Measurements from ENCODE around the gene ARPC4. TPM values are rescaled to one million over a fixed set of nuclear protein-coding genes. Genes with fewer than 3 reads are reported as not detected.

The ARPC4 gene
- total and polyA plus RNA-seq, 4 donors = 98.4 to 165 (median 145) TPM

DNA sequence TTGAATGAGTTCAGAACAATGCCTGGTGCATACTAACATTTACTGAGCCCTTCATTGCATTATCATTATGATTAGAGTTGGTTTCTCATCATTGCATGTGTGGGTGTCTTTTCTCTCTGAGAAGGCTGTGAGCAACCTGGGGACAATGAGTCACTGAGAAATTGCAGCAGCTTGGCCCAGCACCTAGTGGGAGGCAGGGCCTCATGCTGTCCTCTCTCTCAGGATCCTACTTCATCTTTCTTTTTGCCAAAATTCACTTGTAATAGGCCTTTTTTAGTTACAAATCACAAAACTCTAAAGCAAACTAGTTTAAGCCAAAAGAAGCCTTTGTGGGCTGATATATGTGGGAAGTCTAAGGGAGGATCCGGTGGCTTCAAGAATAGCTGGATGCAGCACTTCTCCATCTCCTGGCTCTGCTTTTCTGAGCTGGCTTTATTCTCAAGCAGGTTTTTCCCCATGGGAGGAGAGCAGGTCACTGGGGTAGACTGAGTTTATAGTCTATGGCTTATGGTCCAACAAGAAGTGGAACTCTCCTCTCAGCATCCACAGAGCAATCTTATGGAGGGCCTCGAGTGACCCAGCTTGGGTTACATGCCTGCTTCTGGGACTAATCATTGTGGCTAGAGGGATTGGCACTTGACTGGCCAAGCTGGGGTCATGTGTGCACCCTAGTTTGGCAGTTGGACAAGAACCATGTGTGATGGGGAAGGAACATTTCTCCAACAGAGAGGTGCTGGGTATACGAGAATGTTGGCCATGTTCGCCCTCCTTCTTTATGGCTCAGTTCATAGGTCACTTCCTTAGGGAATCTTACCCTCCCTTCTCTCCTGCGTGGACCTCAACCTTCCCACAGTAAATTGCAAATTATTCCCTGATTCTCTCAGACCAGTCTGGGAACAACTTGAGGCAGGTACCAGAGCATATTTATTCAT is 14.5 kb upstream of the ARPC4 start:
- H3K4me3 ChIP-seq (ENCODE audit: low read length in 2 of 2) = no peak overlapping the region
- no peak overlapping the region for H3K27ac ChIP-seq (ENCODE audit: low read depth in 1 of 2, low read length in 2 of 2)
- H3K36me3 ChIP-seq (ENCODE audit: control insufficient read depth in 1 of 2, insufficient read depth in 2 of 2, low read length in 1 of 2) = peaks cover 0 to 3% of the 10 kb centered on the region in 2 donors
- no peak for ATAC-seq (ENCODE audit: low FRiP score)
- 66 to 70% methylated on average over 5 of the region's 5 CpGs for WGBS, 2 donors
- no peaks in the 10 kb centered on the region for H3K4me1 ChIP-seq (ENCODE audit: control insufficient read depth in 1 of 2, insufficient read depth in 2 of 2, low read length in 2 of 2)
- no peaks in the 10 kb centered on the region for H3K9me3 ChIP-seq (ENCODE audit: control insufficient read depth, low read length)
- peak in 1 of 2 donors; percentile 75 for DNase-seq
- intact Hi-C loops (cut with DNase I) = no loop called here
- H3K27me3 ChIP-seq (ENCODE audit: control insufficient read depth in 1 of 2, insufficient read depth in 2 of 2, low read length in 1 of 2) = no peaks in the 10 kb centered on the region

- intact Hi-C loops (cut with DNase I) = no loop called here
- no peak overlapping the region for H3K27ac ChIP-seq (ENCODE audit: low read depth in 1 of 2, low read length in 2 of 2)
Measured at GRCh38 chr3:9779075-9779593, 13.7 kb upstream of the ARPC4 start.

GRCh38 chr3:9779721-9780457 is 13.0 kb upstream of the ARPC4 start:
- Histone ChIP-seq H3K9me3 (ENCODE audit: control insufficient read depth, low read length) (no peaks in the 10 kb centered on the region), H3K4me1 (ENCODE audit: control insufficient read depth in 1 of 2, insufficient read depth in 2 of 2, low read length in 2 of 2) (no peaks in the 10 kb centered on the region), H3K27ac (ENCODE audit: low read depth in 1 of 2, low read length in 2 of 2) (no peak overlapping the region), H3K36me3 (ENCODE audit: control insufficient read depth in 1 of 2, insufficient read depth in 2 of 2, low read length in 1 of 2) (peaks cover 0 to 3% of the 10 kb centered on the region in 2 donors), H3K4me3 (ENCODE audit: low read length in 2 of 2) (no peak overlapping the region), H3K27me3 (ENCODE audit: control insufficient read depth in 1 of 2, insufficient read depth in 2 of 2, low read length in 1 of 2) (no peaks in the 10 kb centered on the region)
- ATAC-seq (ENCODE audit: low FRiP score) = peak; percentile 33
- intact Hi-C loops (cut with DNase I) = no loop called here
- 76 to 81% methylated on average over 8 of the region's 8 CpGs for WGBS, 2 donors
- DNase-seq = peak; percentile 61 to 64

More at GRCh38 chr3:9779075-9779593, 13.7 kb upstream of the ARPC4 start:
- DNase-seq = peak in 1 of 2 donors; percentile 62
- Histone ChIP-seq H3K27me3 (ENCODE audit: control insufficient read depth in 1 of 2, insufficient read depth in 2 of 2, low read length in 1 of 2) (no peaks in the 10 kb centered on the region), H3K9me3 (ENCODE audit: control insufficient read depth, low read length) (no peaks in the 10 kb centered on the region), H3K36me3 (ENCODE audit: control insufficient read depth in 1 of 2, insufficient read depth in 2 of 2, low read length in 1 of 2) (peaks cover 0 to 3% of the 10 kb centered on the region in 2 donors), H3K4me3 (ENCODE audit: low read length in 2 of 2) (no peak overlapping the region), H3K4me1 (ENCODE audit: control insufficient read depth in 1 of 2, insufficient read depth in 2 of 2, low read length in 2 of 2) (no peaks in the 10 kb centered on the region)
- 79 to 83% methylated on average over 5 to 6 of the region's 6 CpGs for WGBS, 2 donors
- no peak for ATAC-seq (ENCODE audit: low FRiP score)

GRCh38 chr3:9780458-9780812 is 12.4 kb upstream of the ARPC4 start:
- H3K9me3 ChIP-seq (ENCODE audit: control insufficient read depth, low read length) = no peaks in the 10 kb centered on the region
- H3K36me3 ChIP-seq (ENCODE audit: control insufficient read depth in 1 of 2, insufficient read depth in 2 of 2, low read length in 1 of 2) = peaks cover 0 to 3% of the 10 kb centered on the region in 2 donors
- no peak overlapping the region for H3K4me3 ChIP-seq (ENCODE audit: low read length in 2 of 2)
- WGBS, 2 donors = 80 to 82% methylated on average over 10 of the region's 10 CpGs
- no peak overlapping the region for H3K27ac ChIP-seq (ENCODE audit: low read depth in 1 of 2, low read length in 2 of 2)
- intact Hi-C loops (cut with DNase I) = no loop called here
- H3K4me1 ChIP-seq (ENCODE audit: control insufficient read depth in 1 of 2, insufficient read depth in 2 of 2, low read length in 2 of 2) = no peaks in the 10 kb centered on the region
- H3K27me3 ChIP-seq (ENCODE audit: control insufficient read depth in 1 of 2, insufficient read depth in 2 of 2, low read length in 1 of 2) = no peaks in the 10 kb centered on the region
- DNase-seq (peak; percentile 59 to 61), ATAC-seq (ENCODE audit: low FRiP score) (no peak)

DNA sequence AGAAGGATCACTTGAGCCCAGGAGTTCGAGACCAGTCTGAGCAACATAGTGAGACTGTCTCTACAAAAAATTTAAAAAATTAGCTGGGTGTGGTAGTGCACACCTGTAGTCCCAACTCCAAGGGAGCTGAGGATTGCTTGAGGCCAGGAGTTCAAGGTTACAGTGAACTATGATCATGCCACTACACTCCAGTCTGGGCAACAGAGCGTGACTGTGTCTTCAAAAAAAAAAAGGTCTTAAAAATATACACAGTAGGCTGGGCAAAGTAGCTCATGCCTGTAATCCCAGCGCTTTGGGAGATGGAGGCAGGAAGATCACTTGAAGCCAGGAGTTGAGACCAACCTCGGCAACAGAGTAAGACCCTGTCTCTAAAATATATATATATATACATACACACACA is 12.0 kb upstream of the ARPC4 start:
- ATAC-seq (ENCODE audit: low FRiP score) (no peak), DNase-seq (peak in 1 of 2 donors; percentile 19)
- no peaks in the 10 kb centered on the region for H3K27me3 ChIP-seq (ENCODE audit: control insufficient read depth in 1 of 2, insufficient read depth in 2 of 2, low read length in 1 of 2)
- no peak overlapping the region for H3K27ac ChIP-seq (ENCODE audit: low read depth in 1 of 2, low read length in 2 of 2)
- H3K4me1 ChIP-seq (ENCODE audit: control insufficient read depth in 1 of 2, insufficient read depth in 2 of 2, low read length in 2 of 2) = no peaks in the 10 kb centered on the region
- no peaks in the 10 kb centered on the region for H3K9me3 ChIP-seq (ENCODE audit: control insufficient read depth, low read length)
- peaks cover 0 to 6% of the 10 kb centered on the region in 2 donors for H3K36me3 ChIP-seq (ENCODE audit: control insufficient read depth in 1 of 2, insufficient read depth in 2 of 2, low read length in 1 of 2)
- no peak overlapping the region for H3K4me3 ChIP-seq (ENCODE audit: low read length in 2 of 2)
- WGBS, 2 donors = 75 to 80% methylated on average over 4 of the region's 4 CpGs
- intact Hi-C loops (cut with DNase I) = no loop called here

GRCh38 chr3:9781551-9781950 is 11.3 kb upstream of the ARPC4 start:
- H3K36me3 ChIP-seq (ENCODE audit: control insufficient read depth in 1 of 2, insufficient read depth in 2 of 2, low read length in 1 of 2) = peaks cover 0 to 6% of the 10 kb centered on the region in 2 donors
- H3K4me1 ChIP-seq (ENCODE audit: control insufficient read depth in 1 of 2, insufficient read depth in 2 of 2, low read length in 2 of 2) = no peaks in the 10 kb centered on the region
- no peak overlapping the region for H3K27ac ChIP-seq (ENCODE audit: low read depth in 1 of 2, low read length in 2 of 2)
- WGBS, 2 donors = 0 to 24% methylated on average over 1 of the region's 1 CpG
- no peaks in the 10 kb centered on the region for H3K27me3 ChIP-seq (ENCODE audit: control insufficient read depth in 1 of 2, insufficient read depth in 2 of 2, low read length in 1 of 2)
- intact Hi-C loops (cut with DNase I) = no loop called here
- DNase-seq (peak in 1 of 2 donors; percentile 57), ATAC-seq (ENCODE audit: low FRiP score) (no peak)
- no peak overlapping the region for H3K4me3 ChIP-seq (ENCODE audit: low read length in 2 of 2)
- H3K9me3 ChIP-seq (ENCODE audit: control insufficient read depth, low read length) = no peaks in the 10 kb centered on the region

DNA sequence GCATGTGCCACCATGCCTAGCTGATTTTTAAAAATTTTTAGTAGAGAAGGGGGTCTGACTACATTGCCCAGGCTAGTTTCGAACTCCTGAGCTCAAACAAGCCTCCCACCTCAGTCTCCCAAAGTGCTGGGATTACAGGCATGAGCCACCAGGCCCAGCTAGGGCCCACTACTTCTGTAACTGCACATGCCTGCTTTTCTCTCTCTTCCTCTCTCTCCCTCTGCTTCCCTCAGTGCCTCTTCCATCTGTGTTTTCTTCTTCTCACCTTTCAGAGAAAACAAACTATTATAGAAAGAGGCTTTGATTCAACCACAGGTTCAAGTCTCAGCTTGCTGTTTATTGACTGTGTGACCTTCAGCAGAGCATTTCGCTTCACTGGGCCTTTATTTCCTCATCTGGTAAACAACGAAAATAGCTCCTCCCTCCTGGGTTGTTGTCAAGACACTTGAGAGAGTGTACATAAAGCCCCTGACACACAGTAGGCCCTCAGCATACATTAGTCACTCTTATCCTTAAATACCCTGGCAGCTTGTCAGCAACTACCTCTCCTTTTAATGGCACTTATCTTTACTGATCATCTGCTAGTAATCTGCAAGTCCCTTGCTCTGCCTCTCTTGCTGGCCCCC is 10.8 kb upstream of the ARPC4 start:
- Histone ChIP-seq H3K4me1 (ENCODE audit: control insufficient read depth in 1 of 2, insufficient read depth in 2 of 2, low read length in 2 of 2) (no peaks in the 10 kb centered on the region), H3K36me3 (ENCODE audit: control insufficient read depth in 1 of 2, insufficient read depth in 2 of 2, low read length in 1 of 2) (peaks cover 0 to 6% of the 10 kb centered on the region in 2 donors), H3K4me3 (ENCODE audit: low read length in 2 of 2) (no peak overlapping the region), H3K27ac (ENCODE audit: low read depth in 1 of 2, low read length in 2 of 2) (no peak overlapping the region), H3K27me3 (ENCODE audit: control insufficient read depth in 1 of 2, insufficient read depth in 2 of 2, low read length in 1 of 2) (no peaks in the 10 kb centered on the region), H3K9me3 (ENCODE audit: control insufficient read depth, low read length) (no peaks in the 10 kb centered on the region)
- ATAC-seq (ENCODE audit: low FRiP score) (no peak), DNase-seq (no peak)
- 74 to 79% methylated on average over 3 of the region's 3 CpGs for WGBS, 2 donors
- intact Hi-C loops (cut with DNase I) = no loop called here

GRCh38 chr3:9782770-9783169 is 10.1 kb upstream of the ARPC4 start:
- Histone ChIP-seq H3K4me3 (ENCODE audit: low read length in 2 of 2) (no peak overlapping the region), H3K4me1 (ENCODE audit: control insufficient read depth in 1 of 2, insufficient read depth in 2 of 2, low read length in 2 of 2) (no peaks in the 10 kb centered on the region), H3K27ac (ENCODE audit: low read depth in 1 of 2, low read length in 2 of 2) (no peak overlapping the region), H3K27me3 (ENCODE audit: control insufficient read depth in 1 of 2, insufficient read depth in 2 of 2, low read length in 1 of 2) (no peaks in the 10 kb centered on the region), H3K36me3 (ENCODE audit: control insufficient read depth in 1 of 2, insufficient read depth in 2 of 2, low read length in 1 of 2) (peaks cover 0 to 6% of the 10 kb centered on the region in 2 donors), H3K9me3 (ENCODE audit: control insufficient read depth, low read length) (no peaks in the 10 kb centered on the region)
- 28 to 39% methylated on average over 3 of the region's 3 CpGs for WGBS, 2 donors
- DNase-seq (no peak), ATAC-seq (ENCODE audit: low FRiP score) (no peak)
- intact Hi-C loops (cut with DNase I) = no loop called here

Data from aorta (tissue), 5 donors.